Measurements from ENCODE around the gene DSTYK.
A peak's percentile ranks its signal among the peaks of the same experiment; 100 is the strongest.

Gene DSTYK

GRCh38 chr1:205220421-205220820, 8.9 kb upstream of the DSTYK start:
- DNase-seq (ENCODE audit: low read depth), result no peak

DNA sequence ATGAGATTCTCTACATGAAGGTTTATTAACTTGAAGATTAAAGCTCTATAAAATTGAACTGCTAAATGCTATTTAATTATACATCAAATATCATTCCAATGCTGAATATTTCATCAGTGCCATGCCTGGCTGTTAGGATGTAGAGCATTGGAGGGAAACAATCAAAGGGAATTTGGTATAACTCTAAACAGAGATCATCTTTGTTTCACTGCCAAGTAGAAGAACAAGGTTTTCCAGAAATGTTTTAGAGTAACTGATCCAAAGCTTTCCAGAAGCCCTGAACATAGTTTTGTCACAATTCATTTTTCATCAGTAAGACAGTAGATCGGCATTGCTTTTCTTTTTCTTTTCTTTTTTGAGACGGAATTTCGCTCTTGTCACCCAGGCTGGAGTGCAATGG, 5.9 kb upstream of the DSTYK start:
- DNase-seq (ENCODE audit: low read depth), result no peak

- DNase-seq (ENCODE audit: low read depth), result no peak
Measured at GRCh38 chr1:205216588-205216987, 5.1 kb upstream of the DSTYK start.

- DNase-seq (ENCODE audit: low read depth), result no peak
Measured at GRCh38 chr1:205214756-205215155, 3.3 kb upstream of the DSTYK start.

- DNase-seq (ENCODE audit: low read depth), result no peak
Measured at GRCh38 chr1:205211839-205212536, 486 bp upstream of the DSTYK start.

DNA sequence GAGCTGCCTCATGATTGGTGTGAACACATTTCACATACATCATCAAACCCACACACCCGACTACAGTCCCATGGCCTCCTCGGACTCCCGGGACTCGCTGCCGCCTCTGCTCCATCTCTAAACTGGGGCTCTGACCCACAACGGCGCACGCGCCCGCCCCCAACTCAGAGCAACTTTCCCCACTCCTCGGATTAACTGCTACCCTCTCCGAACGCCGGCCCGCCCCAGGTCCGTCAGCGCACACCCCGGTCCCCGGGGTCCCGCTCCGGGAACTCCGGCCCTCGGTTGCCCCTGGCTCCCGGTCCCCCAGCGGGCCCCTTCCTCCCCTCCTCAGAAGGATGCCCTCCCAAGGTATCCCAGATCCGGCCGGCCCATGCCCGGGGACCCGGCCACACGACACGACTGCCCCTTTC, 740 bp downstream of the DSTYK start:
- DNase-seq (ENCODE audit: low read depth), result no peak

- no peak for DNase-seq (ENCODE audit: low read depth)
Measured at GRCh38 chr1:205208811-205209210, 2.7 kb downstream of the DSTYK start.

DNA sequence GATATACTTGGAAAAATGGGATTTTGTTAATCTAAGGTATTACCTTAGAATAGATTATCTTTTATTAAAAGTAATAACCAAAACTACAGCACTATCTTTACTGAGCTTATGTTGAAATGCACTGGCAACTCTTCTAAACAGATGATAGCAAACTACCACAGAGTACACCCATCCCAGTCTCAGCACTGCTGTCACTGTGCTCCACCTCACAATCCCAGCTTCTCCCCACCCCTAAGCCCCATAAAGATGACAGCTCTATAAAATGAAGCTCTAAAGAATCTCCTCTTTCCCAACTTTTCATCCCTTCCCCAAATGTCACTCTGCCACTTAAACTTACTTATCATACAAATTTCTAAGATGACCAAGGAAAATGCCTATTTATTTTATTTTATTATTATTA, 6.4 kb downstream of the DSTYK start:
- DNase-seq (ENCODE audit: low read depth), result no peak

DNA sequence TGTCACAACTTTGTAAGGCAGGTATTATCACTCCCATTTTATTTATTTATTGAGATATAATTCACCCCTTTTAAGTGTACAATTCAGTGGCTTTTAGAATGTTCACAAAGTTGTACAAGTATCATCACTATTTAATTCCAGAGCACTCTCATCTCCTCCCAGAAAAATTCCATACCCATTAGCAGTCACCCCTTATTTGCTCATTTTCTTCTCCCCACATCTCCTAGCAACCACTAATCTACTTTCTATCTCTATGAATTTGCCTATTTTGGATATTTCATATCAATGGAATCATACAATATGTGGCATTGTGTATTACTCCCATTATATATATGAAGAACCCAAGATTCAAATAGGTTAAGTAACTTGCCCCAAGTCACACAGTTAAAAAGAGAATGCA, 7.0 kb downstream of the DSTYK start:
- peak; percentile 53 for DNase-seq (ENCODE audit: low read depth)

- DNase-seq (ENCODE audit: low read depth), result no peak
Measured at GRCh38 chr1:205199931-205200299, 11.6 kb downstream of the DSTYK start.

GRCh38 chr1:205199090-205199930, 12.2 kb downstream of the DSTYK start:
- peak; percentile 15 for DNase-seq (ENCODE audit: low read depth)

DNA sequence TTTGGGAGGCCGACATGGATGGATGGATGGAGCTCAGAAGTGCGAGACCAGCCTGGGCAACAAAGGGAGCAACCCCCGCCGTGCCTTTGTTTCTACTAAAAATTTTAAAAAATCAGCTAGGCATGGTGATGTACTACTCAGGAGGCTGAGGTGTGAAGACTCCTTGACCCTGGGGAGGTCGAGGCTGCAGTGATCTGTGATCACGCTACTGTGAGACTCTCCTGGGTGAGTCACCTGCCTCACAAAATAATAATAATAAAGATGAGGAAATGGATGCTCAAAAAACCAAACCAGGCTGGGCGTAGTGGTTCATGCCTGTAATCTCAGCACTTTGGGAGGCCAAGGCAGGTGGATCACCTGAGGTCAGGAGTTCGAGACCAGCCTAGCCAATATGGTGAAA, 19.2 kb downstream of the DSTYK start:
- DNase-seq (ENCODE audit: low read depth), result no peak

GRCh38 chr1:205191622-205192021, 19.9 kb downstream of the DSTYK start:
- DNase-seq (ENCODE audit: low read depth), result no peak

DNA sequence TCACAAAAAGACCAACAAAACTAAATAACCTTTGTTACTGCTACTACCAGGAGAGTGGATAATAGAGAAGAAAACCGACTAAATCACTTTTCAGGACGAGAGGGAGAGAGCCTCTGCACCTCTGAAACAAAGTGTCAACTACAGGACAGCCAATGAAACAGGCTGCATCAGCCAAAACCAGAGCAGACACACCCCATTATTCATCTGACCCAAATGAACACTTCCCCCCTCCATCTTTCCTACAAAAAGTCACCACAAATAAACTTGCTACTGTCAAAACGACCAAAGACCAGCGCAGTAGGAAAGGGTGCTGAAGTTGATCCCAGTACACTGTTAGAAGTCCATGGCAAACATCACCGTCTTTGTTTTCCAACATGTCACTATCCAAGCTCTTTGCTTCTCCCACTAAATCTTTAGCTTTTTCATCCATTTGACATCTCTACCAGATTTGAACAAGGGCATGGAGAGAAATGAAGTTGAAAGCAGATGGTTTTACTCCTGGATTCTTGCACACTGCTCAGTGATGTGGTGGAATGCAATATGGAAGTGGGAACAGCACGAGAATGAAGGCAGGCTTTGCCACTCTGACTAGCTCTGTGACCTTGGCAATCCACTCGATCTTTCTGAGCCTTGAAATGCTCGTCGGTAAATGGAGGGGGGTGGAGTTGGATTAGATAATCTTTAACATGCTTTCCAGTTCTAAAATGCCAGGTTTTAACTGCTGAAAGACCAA, 20.5 kb downstream of the DSTYK start:
- DNase-seq (ENCODE audit: low read depth), result peak; percentile 26

GRCh38 chr1:205189131-205189530, 22.4 kb downstream of the DSTYK start:
- DNase-seq (ENCODE audit: low read depth), result no peak

GRCh38 chr1:205188596-205188995, 22.9 kb downstream of the DSTYK start:
- no peak for DNase-seq (ENCODE audit: low read depth)

- DNase-seq (ENCODE audit: low read depth), result peak; percentile 72
Measured at GRCh38 chr1:205188098-205188497, 23.4 kb downstream of the DSTYK start.

- no peak for DNase-seq (ENCODE audit: low read depth)
Measured at GRCh38 chr1:205187420-205187819, 24.1 kb downstream of the DSTYK start.

DNA sequence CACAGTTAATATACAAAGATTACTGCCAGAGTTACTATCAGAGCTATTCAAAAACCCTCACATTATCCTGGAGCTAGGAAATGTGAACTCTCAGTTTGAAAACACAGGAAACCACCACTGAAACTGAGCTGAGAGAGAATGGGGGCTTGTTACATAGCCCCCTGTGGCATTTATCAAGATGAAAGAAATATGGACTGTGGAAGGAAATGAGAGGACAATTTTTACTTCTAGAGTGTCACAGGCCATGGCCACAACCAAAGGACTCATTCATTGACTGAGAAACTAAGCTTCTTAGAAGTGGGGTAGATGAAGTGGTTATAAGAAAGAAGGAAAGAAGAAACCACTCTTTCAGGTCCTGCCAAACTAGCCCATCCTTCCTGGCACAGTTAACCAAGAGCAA, 25.3 kb downstream of the DSTYK start:
- no peak for DNase-seq (ENCODE audit: low read depth)

DNA sequence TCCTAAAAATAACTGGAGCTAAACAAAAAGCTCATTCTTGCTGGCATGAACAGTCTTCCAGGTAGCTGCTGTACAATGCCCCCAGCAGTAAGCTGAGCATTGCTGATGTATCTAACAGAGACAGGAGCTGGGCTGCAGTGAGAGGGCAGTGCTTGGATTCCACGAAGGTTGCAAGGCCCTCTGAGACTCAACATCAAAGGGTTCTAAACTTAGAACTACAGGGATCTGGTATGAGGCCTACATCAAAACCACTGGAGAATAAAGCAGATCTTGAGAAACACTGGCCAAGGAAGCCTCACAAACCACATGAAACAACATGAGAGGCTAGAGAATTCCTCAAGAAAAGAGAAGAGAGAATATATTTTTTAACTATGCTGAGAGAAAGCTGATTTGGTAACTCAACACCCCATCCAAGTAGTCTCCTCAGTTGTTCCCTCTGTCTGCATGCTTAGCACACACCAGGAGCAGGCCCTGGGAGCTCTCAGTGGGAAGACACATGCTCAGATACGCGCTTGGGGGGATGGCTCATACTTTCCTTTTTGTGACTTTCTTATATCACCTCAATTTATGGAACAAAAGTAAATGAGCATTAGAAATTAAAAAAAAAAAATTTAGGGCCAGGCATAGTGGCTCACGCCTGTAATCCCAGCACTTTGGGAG, 27.7 kb downstream of the DSTYK start:
- peak; percentile 34 for DNase-seq (ENCODE audit: low read depth)

GRCh38 chr1:205182930-205183329, 28.6 kb downstream of the DSTYK start:
- DNase-seq (ENCODE audit: low read depth), result peak; percentile 40

DNA sequence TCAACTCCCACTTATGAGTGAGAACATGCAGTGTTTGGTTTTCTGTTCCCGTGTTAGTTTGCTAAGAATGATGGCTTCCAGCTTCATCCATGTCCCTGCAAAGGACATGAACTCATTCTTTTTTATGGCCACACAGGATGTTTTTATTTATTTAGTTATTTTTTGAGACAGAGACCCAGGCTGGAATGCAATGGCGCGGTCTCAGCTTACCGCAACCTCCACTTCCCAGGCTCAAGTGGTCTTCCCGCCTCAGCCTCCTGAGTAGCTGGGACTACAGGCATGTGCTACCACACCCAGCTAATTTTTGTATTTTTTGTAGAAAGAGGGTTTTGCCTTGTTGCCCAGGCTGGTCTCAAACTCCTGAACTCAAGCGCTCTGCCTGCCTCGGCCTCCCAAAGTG, 31.2 kb downstream of the DSTYK start:
- peak; percentile 29 for DNase-seq (ENCODE audit: low read depth)

Data from iris pigment epithelial cell (primary cell).